IMR-90 (cell line): ENCODE results near the gene GABRR3.

Source experiments
- BHLHE40 ChIP-seq: fragments of 150-350 bp; IDR thresholded peaks from 2 replicates; pipeline ENCODE4 v1.6.1; 2016; ENCODE audit warnings: mild to moderate bottlenecking, low read depth, low read length
- CEBPB ChIP-seq: IDR thresholded peaks from 2 replicates; pipeline ENCODE4 v1.6.1; 2012; ENCODE audit warnings: low read depth, low read length, improper control_type of control experiment
- CHD1 ChIP-seq: IDR thresholded peaks from 2 replicates; pipeline ENCODE4 v1.6.1; 2012; ENCODE audit warnings: low read depth, low read length, improper control_type of control experiment
- FOS ChIP-seq: fragments of 150-350 bp; IDR thresholded peaks from 2 replicates; pipeline ENCODE4 v1.6.1; 2016; ENCODE audit warnings: low read depth, low read length
- MXI1 ChIP-seq: IDR thresholded peaks from 2 replicates; pipeline ENCODE4 v1.6.1; 2012; ENCODE audit warnings: low read depth, mild to moderate bottlenecking, low read length, moderate library complexity, borderline replicate concordance
- POLR2A ChIP-seq: IDR thresholded peaks from 2 replicates; pipeline ENCODE4 v1.6.1; 2012; ENCODE audit warnings: mild to moderate bottlenecking, low read depth, low read length
- RAD21 ChIP-seq: IDR thresholded peaks from 2 replicates; pipeline ENCODE4 v1.6.1; 2012; ENCODE audit warnings: low read length, improper control_type of control experiment
- RCOR1 ChIP-seq: IDR thresholded peaks from 2 replicates; pipeline ENCODE4 v1.6.1; 2012; ENCODE audit warnings: mild to moderate bottlenecking, low read length, improper control_type of control experiment; ENCODE audit not compliant: insufficient replicate concordance
- RFX5 ChIP-seq: IDR thresholded peaks from 2 replicates; pipeline ENCODE4 v1.8.0; 2012; ENCODE audit warnings: low read depth, mild to moderate bottlenecking, low read length, moderate library complexity
- SMC3 ChIP-seq: fragments of 150-350 bp; IDR thresholded peaks from 2 replicates; pipeline ENCODE4 v1.6.1; 2016; ENCODE audit warnings: low read depth, mild to moderate bottlenecking, antibody characterized with exemption, low read length, moderate library complexity
- TF ChIP-seq, protein P1 (sequence below): conservative IDR thresholded peaks from 2 replicates; pipeline ENCODE4 v1.5.1; 2012; ENCODE audit warnings: mild to moderate bottlenecking, low read depth, low read length, improper control_type of control experiment
- TF ChIP-seq, protein P2 (sequence below): fragments of 150-350 bp; IDR thresholded peaks from 2 replicates; pipeline ENCODE4 v1.6.1; 2017; ENCODE audit warnings: mild to moderate bottlenecking, antibody characterized with exemption, low read length, low read depth
- TF ChIP-seq, protein P3 (sequence below): fragments of 150-350 bp; IDR thresholded peaks from 2 replicates; pipeline ENCODE4 v1.6.1; 2016; ENCODE audit warnings: low read depth, mild to moderate bottlenecking, low read length, moderate library complexity, borderline replicate concordance

DNA sequence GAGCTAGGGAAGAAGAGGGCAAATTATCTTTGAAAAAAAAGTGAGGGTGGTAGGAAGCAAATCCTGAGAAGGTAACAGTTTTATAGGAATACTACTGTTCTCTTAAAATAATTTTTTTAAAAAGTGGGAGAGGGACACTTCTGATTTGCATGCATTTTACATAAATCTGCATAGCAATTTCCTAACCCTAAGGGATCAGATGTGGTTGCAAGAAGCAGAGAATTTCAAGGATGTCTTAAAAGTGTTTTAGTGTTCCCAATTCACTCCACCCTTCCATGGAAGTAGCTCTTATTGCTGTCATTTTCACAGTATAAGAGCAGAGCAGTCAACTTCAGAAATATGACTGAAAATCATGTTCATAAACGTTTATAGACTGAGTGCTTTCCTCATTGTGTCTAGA is 35.1 kb downstream of the GABRR3 start:
- TF ChIP-seq, protein P1, sequence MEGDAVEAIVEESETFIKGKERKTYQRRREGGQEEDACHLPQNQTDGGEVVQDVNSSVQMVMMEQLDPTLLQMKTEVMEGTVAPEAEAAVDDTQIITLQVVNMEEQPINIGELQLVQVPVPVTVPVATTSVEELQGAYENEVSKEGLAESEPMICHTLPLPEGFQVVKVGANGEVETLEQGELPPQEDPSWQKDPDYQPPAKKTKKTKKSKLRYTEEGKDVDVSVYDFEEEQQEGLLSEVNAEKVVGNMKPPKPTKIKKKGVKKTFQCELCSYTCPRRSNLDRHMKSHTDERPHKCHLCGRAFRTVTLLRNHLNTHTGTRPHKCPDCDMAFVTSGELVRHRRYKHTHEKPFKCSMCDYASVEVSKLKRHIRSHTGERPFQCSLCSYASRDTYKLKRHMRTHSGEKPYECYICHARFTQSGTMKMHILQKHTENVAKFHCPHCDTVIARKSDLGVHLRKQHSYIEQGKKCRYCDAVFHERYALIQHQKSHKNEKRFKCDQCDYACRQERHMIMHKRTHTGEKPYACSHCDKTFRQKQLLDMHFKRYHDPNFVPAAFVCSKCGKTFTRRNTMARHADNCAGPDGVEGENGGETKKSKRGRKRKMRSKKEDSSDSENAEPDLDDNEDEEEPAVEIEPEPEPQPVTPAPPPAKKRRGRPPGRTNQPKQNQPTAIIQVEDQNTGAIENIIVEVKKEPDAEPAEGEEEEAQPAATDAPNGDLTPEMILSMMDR: no peak
- TF ChIP-seq RAD21 (no peak), BHLHE40 (no peak), RCOR1 (no peak), SMC3 (no peak), POLR2A (no peak), CEBPB (no peak), MXI1 (no peak), CHD1 (no peak), RFX5 (no peak), FOS (no peak)
- TF ChIP-seq, protein P2, sequence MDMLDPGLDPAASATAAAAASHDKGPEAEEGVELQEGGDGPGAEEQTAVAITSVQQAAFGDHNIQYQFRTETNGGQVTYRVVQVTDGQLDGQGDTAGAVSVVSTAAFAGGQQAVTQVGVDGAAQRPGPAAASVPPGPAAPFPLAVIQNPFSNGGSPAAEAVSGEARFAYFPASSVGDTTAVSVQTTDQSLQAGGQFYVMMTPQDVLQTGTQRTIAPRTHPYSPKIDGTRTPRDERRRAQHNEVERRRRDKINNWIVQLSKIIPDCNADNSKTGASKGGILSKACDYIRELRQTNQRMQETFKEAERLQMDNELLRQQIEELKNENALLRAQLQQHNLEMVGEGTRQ: no peak
- TF ChIP-seq, protein P3, sequence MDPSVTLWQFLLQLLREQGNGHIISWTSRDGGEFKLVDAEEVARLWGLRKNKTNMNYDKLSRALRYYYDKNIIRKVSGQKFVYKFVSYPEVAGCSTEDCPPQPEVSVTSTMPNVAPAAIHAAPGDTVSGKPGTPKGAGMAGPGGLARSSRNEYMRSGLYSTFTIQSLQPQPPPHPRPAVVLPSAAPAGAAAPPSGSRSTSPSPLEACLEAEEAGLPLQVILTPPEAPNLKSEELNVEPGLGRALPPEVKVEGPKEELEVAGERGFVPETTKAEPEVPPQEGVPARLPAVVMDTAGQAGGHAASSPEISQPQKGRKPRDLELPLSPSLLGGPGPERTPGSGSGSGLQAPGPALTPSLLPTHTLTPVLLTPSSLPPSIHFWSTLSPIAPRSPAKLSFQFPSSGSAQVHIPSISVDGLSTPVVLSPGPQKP: no peak
